H1 (cell line): ENCODE results near the gene NDUFB6.

ENCODE experiments used
- CHD2 ChIP-seq: IDR thresholded peaks from 2 replicates; pipeline ENCODE4 v1.6.1; 2012; ENCODE audit warnings: low read length, improper control_type of control experiment
- MAFK ChIP-seq: IDR thresholded peaks from 2 replicates; pipeline ENCODE4 v1.6.1; 2012; ENCODE audit warnings: low read depth, mild to moderate bottlenecking, improper control_type of control experiment, low read length
- SUZ12 ChIP-seq: fragments of 200-600 bp; sonication (generic); IDR thresholded peaks from 2 replicates; pipeline ENCODE4 v1.6.1; 2012; ENCODE audit warnings: mild to moderate bottlenecking, inconsistent platforms, low read length, moderate library complexity, mixed read lengths
- TAF1 ChIP-seq: IDR thresholded peaks from 2 replicates; pipeline ENCODE4 v1.6.1; 2011; ENCODE audit warnings: mild to moderate bottlenecking, low read depth, low read length
- ZNF274 ChIP-seq: IDR thresholded peaks from 2 replicates; pipeline ENCODE4 v1.7.0; 2012; ENCODE audit warnings: low read length, borderline replicate concordance; ENCODE audit errors: extremely low read depth

DNA sequence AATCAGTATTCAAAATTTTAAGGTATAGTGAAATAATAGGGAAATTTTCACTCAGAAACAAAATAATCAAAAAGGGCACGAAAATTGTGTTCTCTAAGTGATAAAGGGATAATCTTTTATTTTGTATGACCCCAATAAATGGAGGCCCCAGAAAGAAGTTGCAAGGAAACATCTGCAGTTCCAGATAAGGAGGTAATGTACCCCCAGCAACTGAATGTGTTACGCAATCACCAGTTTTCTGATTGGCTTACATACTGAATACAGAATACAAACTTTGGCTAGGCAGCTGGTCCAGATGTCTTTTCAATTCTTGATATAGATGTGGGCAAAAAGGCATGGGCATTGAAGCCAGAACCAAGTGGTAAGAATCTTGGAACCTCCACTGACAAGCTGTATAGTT is 18.9 kb downstream of the NDUFB6 start:
- no peak for TF ChIP-seq CHD2
- no peak for TF ChIP-seq SUZ12
- TF ChIP-seq TAF1, result no peak
- TF ChIP-seq MAFK, result no peak
- no peak for TF ChIP-seq ZNF274
